ENCODE measurements around the gene CMSS1. TPM values are rescaled to one million over a fixed set of nuclear protein-coding genes. Genes with fewer than 3 reads are reported as not detected.

CMSS1 gene
- total and polyA plus RNA-seq, 2 of the 13 experiments (the other 11 are each of a cell fraction or from before 2014, with no cell fraction given) = 6.4 to 48.7 TPM

- TF ChIP-seq GPN1 (CRISPR knock-in tag; IDR thresholded peaks at IDR 0.05; ENCODE audit: borderline replicate concordance) = no peak
- TF ChIP-seq ZNF660 (CRISPR knock-in tag; IDR thresholded peaks at IDR 0.05; ENCODE audit: borderline replicate concordance, low read depth) = no peak
- 0 out of 2 replicates have a peak, but pooled peaks have one; percentile 53 for TF ChIP-seq ATF3 (CRISPR knock-in tag; IDR thresholded peaks at IDR 0.05)
- TF ChIP-seq, protein P1, sequence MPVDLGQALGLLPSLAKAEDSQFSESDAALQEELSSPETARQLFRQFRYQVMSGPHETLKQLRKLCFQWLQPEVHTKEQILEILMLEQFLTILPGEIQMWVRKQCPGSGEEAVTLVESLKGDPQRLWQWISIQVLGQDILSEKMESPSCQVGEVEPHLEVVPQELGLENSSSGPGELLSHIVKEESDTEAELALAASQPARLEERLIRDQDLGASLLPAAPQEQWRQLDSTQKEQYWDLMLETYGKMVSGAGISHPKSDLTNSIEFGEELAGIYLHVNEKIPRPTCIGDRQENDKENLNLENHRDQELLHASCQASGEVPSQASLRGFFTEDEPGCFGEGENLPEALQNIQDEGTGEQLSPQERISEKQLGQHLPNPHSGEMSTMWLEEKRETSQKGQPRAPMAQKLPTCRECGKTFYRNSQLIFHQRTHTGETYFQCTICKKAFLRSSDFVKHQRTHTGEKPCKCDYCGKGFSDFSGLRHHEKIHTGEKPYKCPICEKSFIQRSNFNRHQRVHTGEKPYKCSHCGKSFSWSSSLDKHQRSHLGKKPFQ (CRISPR knock-in tag; IDR thresholded peaks at IDR 0.05; ENCODE audit: insufficient replicate concordance) = no peak
- TF ChIP-seq, protein P2, sequence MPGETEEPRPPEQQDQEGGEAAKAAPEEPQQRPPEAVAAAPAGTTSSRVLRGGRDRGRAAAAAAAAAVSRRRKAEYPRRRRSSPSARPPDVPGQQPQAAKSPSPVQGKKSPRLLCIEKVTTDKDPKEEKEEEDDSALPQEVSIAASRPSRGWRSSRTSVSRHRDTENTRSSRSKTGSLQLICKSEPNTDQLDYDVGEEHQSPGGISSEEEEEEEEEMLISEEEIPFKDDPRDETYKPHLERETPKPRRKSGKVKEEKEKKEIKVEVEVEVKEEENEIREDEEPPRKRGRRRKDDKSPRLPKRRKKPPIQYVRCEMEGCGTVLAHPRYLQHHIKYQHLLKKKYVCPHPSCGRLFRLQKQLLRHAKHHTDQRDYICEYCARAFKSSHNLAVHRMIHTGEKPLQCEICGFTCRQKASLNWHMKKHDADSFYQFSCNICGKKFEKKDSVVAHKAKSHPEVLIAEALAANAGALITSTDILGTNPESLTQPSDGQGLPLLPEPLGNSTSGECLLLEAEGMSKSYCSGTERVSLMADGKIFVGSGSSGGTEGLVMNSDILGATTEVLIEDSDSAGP (CRISPR knock-in tag; IDR thresholded peaks at IDR 0.05; ENCODE audit: borderline replicate concordance) = peak; percentile 92
- TF ChIP-seq, protein P3, sequence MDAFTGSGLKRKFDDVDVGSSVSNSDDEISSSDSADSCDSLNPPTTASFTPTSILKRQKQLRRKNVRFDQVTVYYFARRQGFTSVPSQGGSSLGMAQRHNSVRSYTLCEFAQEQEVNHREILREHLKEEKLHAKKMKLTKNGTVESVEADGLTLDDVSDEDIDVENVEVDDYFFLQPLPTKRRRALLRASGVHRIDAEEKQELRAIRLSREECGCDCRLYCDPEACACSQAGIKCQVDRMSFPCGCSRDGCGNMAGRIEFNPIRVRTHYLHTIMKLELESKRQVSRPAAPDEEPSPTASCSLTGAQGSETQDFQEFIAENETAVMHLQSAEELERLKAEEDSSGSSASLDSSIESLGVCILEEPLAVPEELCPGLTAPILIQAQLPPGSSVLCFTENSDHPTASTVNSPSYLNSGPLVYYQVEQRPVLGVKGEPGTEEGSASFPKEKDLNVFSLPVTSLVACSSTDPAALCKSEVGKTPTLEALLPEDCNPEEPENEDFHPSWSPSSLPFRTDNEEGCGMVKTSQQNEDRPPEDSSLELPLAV (CRISPR knock-in tag; conservative IDR thresholded peaks at IDR 0.05; ENCODE audit: low read depth) = no peak
- TF ChIP-seq ZNF33A (CRISPR knock-in tag; IDR thresholded peaks at IDR 0.05; ENCODE audit: borderline replicate concordance) = 0 out of 2 replicates have a peak, but pooled peaks have one; percentile 10
- TF ChIP-seq ZNF710 (CRISPR knock-in tag; IDR thresholded peaks at IDR 0.05; ENCODE audit: borderline replicate concordance) = peak; percentile 80
- TF ChIP-seq SNRNP70 (IDR thresholded peaks at IDR 0.05; ENCODE audit: low read depth, low read length) = no peak
- 0 out of 2 replicates have a peak, but pooled peaks have one; percentile 69 for TF ChIP-seq ZNF761 (CRISPR knock-in tag; conservative IDR thresholded peaks at IDR 0.05)
- no peak; the same call in 1 of the 2 replicates for TF ChIP-seq ZNF891 (CRISPR knock-in tag; IDR thresholded peaks at IDR 0.05)
- TF ChIP-seq, protein P4, sequence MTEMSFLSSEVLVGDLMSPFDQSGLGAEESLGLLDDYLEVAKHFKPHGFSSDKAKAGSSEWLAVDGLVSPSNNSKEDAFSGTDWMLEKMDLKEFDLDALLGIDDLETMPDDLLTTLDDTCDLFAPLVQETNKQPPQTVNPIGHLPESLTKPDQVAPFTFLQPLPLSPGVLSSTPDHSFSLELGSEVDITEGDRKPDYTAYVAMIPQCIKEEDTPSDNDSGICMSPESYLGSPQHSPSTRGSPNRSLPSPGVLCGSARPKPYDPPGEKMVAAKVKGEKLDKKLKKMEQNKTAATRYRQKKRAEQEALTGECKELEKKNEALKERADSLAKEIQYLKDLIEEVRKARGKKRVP (CRISPR knock-in tag; IDR thresholded peaks at IDR 0.05) = peak in 1 of 2 experiments; percentile 82; a peak in 1 of 4 replicates
- TF ChIP-seq ZFAT (CRISPR knock-in tag; conservative IDR thresholded peaks at IDR 0.05) = no peak
- peak; percentile 46; the same call in 1 of the 2 replicates for TF ChIP-seq CBX5 (CRISPR knock-in tag; IDR thresholded peaks at IDR 0.05; ENCODE audit: borderline replicate concordance)
- peak; percentile 86 for TF ChIP-seq FOXC1 (CRISPR knock-in tag; IDR thresholded peaks at IDR 0.05; ENCODE audit: borderline replicate concordance)
- TF ChIP-seq ZNF343 (CRISPR knock-in tag; IDR thresholded peaks at IDR 0.05) = peak; percentile 80; the same call in 1 of the 2 replicates
- peak; percentile 33; the same call in 1 of the 2 replicates for TF ChIP-seq SP2 (CRISPR knock-in tag; IDR thresholded peaks at IDR 0.05)
- peak; percentile 81; the same call in 1 of the 2 replicates for TF ChIP-seq ELF3 (CRISPR knock-in tag; IDR thresholded peaks at IDR 0.05)
Measured at GRCh38 chr3:99875929-99876841, 58.5 kb downstream of the CMSS1 start (continued).

Data from HepG2 (cell line).